HCT116 (cell line): ENCODE data around the gene PACSIN2. TPM values are rescaled to one million over a fixed set of nuclear protein-coding genes. Genes with fewer than 3 reads are reported as not detected.

ENCODE experiments used
- ATAC-seq: fragments of 200-7000 bp; cut with Tn5 transposase; 2 replicates; pipeline ENCODE4 v1.9.1; 2020; ENCODE audit warnings: mild to moderate bottlenecking, moderate library complexity
- BruUV-seq: library from RNA; stranded (reverse); fragments of 400-500 nt; replicated peaks from 2 replicates; lab custom pipeline; 2021; lab: Mats Ljungman, UMichigan
- CTCF ChIA-PET: fragments of 300-600 bp; sonication (Branson Sonifier 250); formaldehyde crosslinking; loops from one replicate; lab custom pipeline; 2021; ENCODE audit warnings: antibody characterized with exemption; lab: Charles Lee
- POLR2A ChIA-PET: fragments of 300-600, 350-600 bp; sonication (Branson Sonifier 250); formaldehyde crosslinking; loops from one replicate; lab custom pipeline; 2021; ENCODE audit warnings: antibody characterized with exemption; lab: Charles Lee
- RAD21 ChIA-PET, 2 experiments: fragments of 300-600 bp; sonication (Branson Sonifier 250); formaldehyde crosslinking; loops; one replicate each; lab custom pipeline; 2023; ENCODE audit warnings: low total read pairs in 2 of 2; ENCODE audit not compliant: uncharacterized antibody in 2 of 2, unreplicated experiment in 2 of 2, low non-redundant PET in 1 of 2; lab: Charles Lee
- DNase-seq: peaks from one replicate; pipeline ENCODE4 v3.0.0-alpha.2; 2010; ENCODE audit warnings: low read depth, low spot score
- H2AFZ ChIP-seq: fragments of 200-600 bp; shearing (Covaris generic), sonication (generic); 2 replicates; pipeline ENCODE4 v1.6.1; 2017; ENCODE audit warnings: low read depth, mixed run types, mixed read lengths, antibody characterized with exemption, low read length; ENCODE audit not compliant: poor library complexity, severe bottlenecking
- H3K27ac ChIP-seq: 2 replicates; pipeline ENCODE4 v1.5.1; 2012; ENCODE audit warnings: low read depth, low read length
- H3K27me3 ChIP-seq: fragments of 200-600 bp; sonication (generic); 2 replicates; pipeline ENCODE4 v1.6.1; 2016; ENCODE audit warnings: mixed run types, low read length, mixed read lengths; ENCODE audit not compliant: insufficient read depth
- H3K36me3 ChIP-seq, 2 experiments: fragments of 200-500 bp in 1 of 2; fragments of 200-600 bp in 1 of 2; sonication (Bioruptor generic) in 1 of 2; sonication (generic) in 1 of 2; 2 replicates each; pipeline versions ENCODE4 v1.5.1 to v1.6.1; 2014 to 2016; ENCODE audit warnings: low read length in 2 of 2, inconsistent platforms in 1 of 2, mixed read lengths in 1 of 2, mixed run types in 1 of 2; ENCODE audit not compliant: insufficient read depth in 2 of 2, control insufficient read depth in 1 of 2
- H3K4me1 ChIP-seq, 2 experiments: fragments of 200-600 bp in 1 of 2; sonication (generic) in 1 of 2; 2 replicates each; pipeline versions ENCODE4 v1.5.1 to v1.6.1; 2012 to 2017; ENCODE audit warnings: low read length in 2 of 2, inconsistent platforms in 1 of 2, mild to moderate bottlenecking in 1 of 2, mixed read lengths in 1 of 2, mixed run types in 1 of 2, moderate library complexity in 1 of 2; ENCODE audit not compliant: insufficient read depth in 2 of 2, control insufficient read depth in 1 of 2
- H3K4me2 ChIP-seq: fragments of 200-600 bp; sonication (generic); 2 replicates; pipeline ENCODE4 v1.6.1; 2017; ENCODE audit warnings: mixed run types, low read length, mixed read lengths
- H3K4me3 ChIP-seq, 2 experiments: fragments of 200-600 bp in 1 of 2; sonication (generic) in 1 of 2; replicated peaks in 1 of 2; 2 replicates each; pipeline ENCODE4 v1.5.1; 2011 to 2016; ENCODE audit warnings: low read length in 2 of 2, control low read depth in 1 of 2, low read depth in 1 of 2, mild to moderate bottlenecking in 1 of 2, mixed read lengths in 1 of 2, mixed run types in 1 of 2
- H3K79me2 ChIP-seq: fragments of 200-600 bp; sonication (generic); 2 replicates; pipeline ENCODE4 v1.6.1; 2017; ENCODE audit warnings: mild to moderate bottlenecking, mixed run types, low read length, moderate library complexity, mixed read lengths; ENCODE audit not compliant: insufficient read depth
- H3K9ac ChIP-seq: fragments of 200-600 bp; sonication (generic); 2 replicates; pipeline ENCODE4 v1.6.1; 2016; ENCODE audit warnings: low read length, mixed read lengths
- H3K9me2 ChIP-seq: fragments of 200-600 bp; sonication (generic), shearing (Covaris generic); 2 replicates; pipeline ENCODE4 v1.6.1; 2017; ENCODE audit warnings: mixed run types, mild to moderate bottlenecking, moderate library complexity; ENCODE audit not compliant: insufficient read depth
- H3K9me3 ChIP-seq, 2 experiments: fragments of 200-500 bp in 1 of 2; fragments of 200-600 bp in 1 of 2; sonication (Bioruptor generic) in 1 of 2; sonication (generic) in 1 of 2; 2 replicates each; pipeline ENCODE4 v1.6.1; 2014 to 2017; ENCODE audit warnings: low read length in 2 of 2, mixed read lengths in 2 of 2, inconsistent platforms in 1 of 2, low read depth in 1 of 2, mild to moderate bottlenecking in 1 of 2, mixed run types in 1 of 2, moderate library complexity in 1 of 2; ENCODE audit not compliant: control insufficient read depth in 1 of 2, insufficient read depth in 1 of 2
- H4K20me1 ChIP-seq: fragments of 200-600 bp; sonication (generic), shearing (Covaris generic); 2 replicates; pipeline ENCODE4 v1.6.1; 2017; ENCODE audit warnings: mixed run types, mild to moderate bottlenecking, moderate library complexity; ENCODE audit not compliant: insufficient read depth
- ATF3 ChIP-seq: IDR thresholded peaks from 2 replicates; pipeline ENCODE4 v1.6.1; 2012
- CBX3 ChIP-seq: IDR thresholded peaks from 2 replicates; pipeline ENCODE4 v1.6.1; 2012; ENCODE audit warnings: low read depth
- EZH2phosphoT487 ChIP-seq: fragments of 200-600 bp; IDR thresholded peaks from 2 replicates; pipeline ENCODE4 v1.6.1; 2018; ENCODE audit warnings: antibody characterized with exemption, borderline replicate concordance
- FOSL1 ChIP-seq: IDR thresholded peaks from 2 replicates; pipeline ENCODE4 v1.6.1; 2012; ENCODE audit warnings: low read depth
- JUND ChIP-seq: IDR thresholded peaks from 2 replicates; pipeline ENCODE4 v1.6.1; 2012
- POLR2AphosphoS5 ChIP-seq: IDR thresholded peaks from 2 replicates; pipeline ENCODE4 v1.6.1; 2011; ENCODE audit warnings: mild to moderate bottlenecking, low read depth, low read length, moderate library complexity
- REST ChIP-seq: IDR thresholded peaks from 2 replicates; pipeline ENCODE4 v1.6.1; 2012; ENCODE audit warnings: low read depth
- SIN3A ChIP-seq: IDR thresholded peaks from 2 replicates; pipeline ENCODE4 v1.6.1; 2012; ENCODE audit warnings: low read depth
- SP1 ChIP-seq: IDR thresholded peaks from 2 replicates; pipeline ENCODE4 v1.6.1; 2012; ENCODE audit warnings: low read depth
- TCF7L2 ChIP-seq: IDR thresholded peaks from 2 replicates; pipeline ENCODE4 v1.7.0; 2011; ENCODE audit warnings: borderline replicate concordance, inconsistent platforms; ENCODE audit not compliant: insufficient read depth, insufficient read length; ENCODE audit errors: extremely low read depth
- YY1 ChIP-seq: IDR thresholded peaks from 2 replicates; pipeline ENCODE4 v1.6.1; 2011; ENCODE audit warnings: low read length, low read depth, moderate library complexity, mild to moderate bottlenecking; ENCODE audit not compliant: insufficient replicate concordance; ENCODE audit errors: extremely low read depth
- ZBTB33 ChIP-seq: IDR thresholded peaks from 2 replicates; pipeline ENCODE4 v1.6.1; 2011; ENCODE audit warnings: mild to moderate bottlenecking, low read length, moderate library complexity; ENCODE audit not compliant: insufficient replicate concordance; ENCODE audit errors: extremely low read depth
- ZNF274 ChIP-seq: fragments of 200-500 bp; sonication (Bioruptor generic); IDR thresholded peaks from 2 replicates; pipeline ENCODE4 v1.6.1; 2014; ENCODE audit warnings: mild to moderate bottlenecking, low read depth, low read length, inconsistent platforms
- intact Hi-C: fragments of 100-400 bp; cut with micrococcal nuclease; formaldehyde crosslinking; loops from 2 replicates; pipeline ENCODE4 v1.10.0; 2022
- total RNA-seq: library from RNA; stranded (reverse); gene quantifications from one replicate; pipeline ENCODE4 v1.2.1, GENCODE V29; 2021; ENCODE audit not compliant: unreplicated experiment

PACSIN2 gene
- total RNA-seq, 1 experiment from 2014 or later = 48.2 TPM

- Histone ChIP-seq H3K9me3 (no peaks in the 10 kb centered on the region), H3K4me2 (no peak overlapping the region), H3K27ac (no peak overlapping the region), H3K79me2 (no peaks in the 10 kb centered on the region), H2AFZ (no peak overlapping the region)
- ATAC-seq (no peak), DNase-seq (no peak)
- intact Hi-C loops = no loop called here
- ChIA-PET RAD21 (no interaction called here), CTCF (no interaction called here), POLR2A (no interaction called here)
- BruUV-seq = no TSS peak
- TF ChIP-seq SIN3A (no peak), ZBTB33 (no peak), POLR2AphosphoS5 (no peak)
- TF ChIP-seq, all 23 proteins: peak for 0
- Histone ChIP-seq H3K4me1 (no peaks in the 10 kb centered on the region), H4K20me1 (no peaks in the 10 kb centered on the region), H3K27me3 (no peaks in the 10 kb centered on the region), H3K9ac (no peak overlapping the region), H3K36me3 (peaks cover 0 to 7% of the 10 kb centered on the region in 2 experiments; a peak in 2 of 4 replicates), H3K9me2 (no peaks in the 10 kb centered on the region), H3K4me3 (no peak overlapping the region)
These were observed 180.6 kb downstream of the PACSIN2 start for GRCh38 chr22:42834177-42834949.

GRCh38 chr22:42833104-42833503 is 181.8 kb downstream of the PACSIN2 start:
- ATAC-seq (no peak), DNase-seq (no peak)
- TF ChIP-seq ZNF274 (no peak), YY1 (no peak), TCF7L2 (no peak), EZH2phosphoT487 (no peak), JUND (no peak), FOSL1 (no peak), ATF3 (no peak), SP1 (no peak), CBX3 (no peak), REST (no peak)
- no peaks in the 10 kb centered on the region for H3K4me1 ChIP-seq
- peaks cover 0 to 7% of the 10 kb centered on the region in 2 experiments; a peak in 2 of 4 replicates for H3K36me3 ChIP-seq
- BruUV-seq = no TSS peak
- intact Hi-C loops = no loop called here
- no peak overlapping the region for H3K4me2 ChIP-seq
- no peak overlapping the region for H2AFZ ChIP-seq
- no peaks in the 10 kb centered on the region for H3K79me2 ChIP-seq
- no peak overlapping the region for H3K9ac ChIP-seq
- RAD21 ChIA-PET = interaction anchor here in 1 of 2 experiments (0.6 kb wide), 1 partner anchor 226 kb away, joined by 4 read pairs; no protein-coding TSS in a partner anchor
- no peaks in the 10 kb centered on the region for H3K9me2 ChIP-seq
- POLR2A ChIA-PET = no interaction called here
- H3K27me3 ChIP-seq = no peaks in the 10 kb centered on the region
- no peak overlapping the region for H3K4me3 ChIP-seq
- no peaks in the 10 kb centered on the region for H3K9me3 ChIP-seq
- H3K27ac ChIP-seq = no peak overlapping the region
- no peaks in the 10 kb centered on the region for H4K20me1 ChIP-seq
- CTCF ChIA-PET = no interaction called here
